ENCODE data around the gene TEDC1. TPM values are rescaled to one million over a fixed set of nuclear protein-coding genes. Genes with fewer than 3 reads are reported as not detected.

The TEDC1 gene
- polyA plus RNA-seq, 1 of the 3 experiments (the other 2 are of a cell fraction), result 13.4 TPM

- DNase-seq, result no peak
- Histone ChIP-seq H3K4me3 (ENCODE audit: low read depth in 2 of 2, low read length in 1 of 2) (no peak overlapping the region), H2AFZ (ENCODE audit: low read depth) (no peak overlapping the region), H3F3A (replicated peaks; ENCODE audit: insufficient read depth) (peaks cover 3% of the 10 kb centered on the region), H3K4me1 (ENCODE audit: control insufficient read depth in 1 of 2, insufficient read depth in 2 of 2, low read depth in 1 of 2, low read length in 1 of 2) (peaks cover 22 to 60% of the 10 kb centered on the region in 2 experiments; a peak in 3 of 4 replicates), H4K20me1 (ENCODE audit: insufficient read depth) (peaks cover 9% of the 10 kb centered on the region; the same call in 1 of the 2 replicates), H3K9me3 (no peaks in the 10 kb centered on the region), H3K9me2 (no peaks in the 10 kb centered on the region), H3K79me2 (ENCODE audit: insufficient read depth) (peaks cover 8% of the 10 kb centered on the region; the same call in 1 of the 2 replicates), H3K27ac (ENCODE audit: low read depth in 2 of 2, low read length in 1 of 2) (no peak overlapping the region), H3K9ac (no peak overlapping the region), H3K36me3 (replicated peaks in 1 of 2; ENCODE audit: control insufficient read depth in 1 of 2, insufficient read depth in 2 of 2, low read length in 1 of 2) (no peaks in the 10 kb centered on the region), H3K27me3 (ENCODE audit: insufficient read depth) (no peaks in the 10 kb centered on the region), H3K4me2 (no peak overlapping the region)
- TF ChIP-seq POLR2AphosphoS5 (IDR thresholded peaks at IDR 0.05; ENCODE audit: low read depth, low read length) (no peak), ELF1 (IDR thresholded peaks at IDR 0.05) (no peak), FOSL2 (IDR thresholded peaks at IDR 0.05; ENCODE audit: borderline replicate concordance, low read depth) (no peak)
- POLR2A ChIA-PET, result no interaction called here
- CTCF ChIA-PET, result interaction anchor here (1.4 to 7.2 kb wide), 3 partner anchors 36 to 116 kb away, joined by 3 to 74 read pairs (median 5); no protein-coding TSS in a partner anchor
- WGBS (ENCODE audit: low lambda C conversion rate), result 83% methylated on average over 16 of the region's 48 CpGs
These were observed 3.5 kb upstream of the TEDC1 start for GRCh38 chr14:105487449-105487985.

- no peak overlapping the region for H3K4me2 ChIP-seq
- no peak overlapping the region; the same call in 1 of the 2 replicates for H3K9ac ChIP-seq
- peak overlapping the region in 1 of 2 experiments; percentile 82; a peak in 2 of 4 replicates for H3K27ac ChIP-seq (ENCODE audit: low read depth in 2 of 2, low read length in 1 of 2)
- H3K4me3 ChIP-seq (ENCODE audit: low read depth in 2 of 2, low read length in 1 of 2), result no peak overlapping the region
- no peaks in the 10 kb centered on the region for H3K27me3 ChIP-seq (ENCODE audit: insufficient read depth)
- WGBS (ENCODE audit: low lambda C conversion rate), result 85% methylated on average over 10 of the region's 26 CpGs
- ChIA-PET POLR2A (no interaction called here), CTCF (interaction anchor here (2.0 to 5.9 kb wide), 7 partner anchors 8 to 119 kb away, joined by 5 to 135 read pairs (median 61); partner anchors contain the start of gene TMEM121)
- no peak for DNase-seq
- H3K9me2 ChIP-seq, result no peaks in the 10 kb centered on the region
- no peaks in the 10 kb centered on the region for H3F3A ChIP-seq (replicated peaks; ENCODE audit: insufficient read depth)
- peaks cover 13% of the 10 kb centered on the region; the same call in 1 of the 2 replicates for H3K79me2 ChIP-seq (ENCODE audit: insufficient read depth)
- no peaks in the 10 kb centered on the region for H3K9me3 ChIP-seq
- H3K36me3 ChIP-seq (replicated peaks in 1 of 2; ENCODE audit: control insufficient read depth in 1 of 2, insufficient read depth in 2 of 2, low read length in 1 of 2), result no peaks in the 10 kb centered on the region
- peaks cover 11% of the 10 kb centered on the region; the same call in 1 of the 2 replicates for H4K20me1 ChIP-seq (ENCODE audit: insufficient read depth)
- H2AFZ ChIP-seq (ENCODE audit: low read depth), result no peak overlapping the region
- TF ChIP-seq RCOR1 (IDR thresholded peaks at IDR 0.05; ENCODE audit: low read length), result no peak
- TF ChIP-seq RFX5 (IDR thresholded peaks at IDR 0.05; ENCODE audit: low read length), result no peak
- TF ChIP-seq GABPA (IDR thresholded peaks at IDR 0.05; ENCODE audit: low read depth), result no peak
- no peak for TF ChIP-seq REST (IDR thresholded peaks at IDR 0.05; ENCODE audit: low read depth, low read length)
- TF ChIP-seq TEAD4 (IDR thresholded peaks at IDR 0.05; ENCODE audit: borderline replicate concordance, insufficient read depth), result no peak
- TF ChIP-seq TAF1 (IDR thresholded peaks at IDR 0.05; ENCODE audit: borderline replicate concordance, low read depth, low read length), result no peak
- TF ChIP-seq MXI1 (IDR thresholded peaks at IDR 0.05; ENCODE audit: low read depth, low read length), result no peak
- TF ChIP-seq SIN3A (IDR thresholded peaks at IDR 0.05; ENCODE audit: borderline replicate concordance, low read depth, low read length), result no peak
- TF ChIP-seq MAX (IDR thresholded peaks at IDR 0.05; ENCODE audit: low read depth), result no peak
- TF ChIP-seq YY1 (IDR thresholded peaks at IDR 0.05; ENCODE audit: low read depth), result no peak
- TF ChIP-seq FOXJ3 (CRISPR knock-in tag; IDR thresholded peaks at IDR 0.05), result no peak
- TF ChIP-seq MEF2A (IDR thresholded peaks at IDR 0.05; ENCODE audit: borderline replicate concordance, low read depth), result no peak
- TF ChIP-seq EP300 (IDR thresholded peaks at IDR 0.05; ENCODE audit: borderline replicate concordance in 1 of 2, low read depth in 1 of 2, low read length in 1 of 2), result no peak
- H3K4me1 ChIP-seq (ENCODE audit: control insufficient read depth in 1 of 2, insufficient read depth in 2 of 2, low read depth in 1 of 2, low read length in 1 of 2), result peaks cover 17 to 53% of the 10 kb centered on the region in 2 experiments; a peak in 3 of 4 replicates
These were observed 2.9 kb upstream of the TEDC1 start for GRCh38 chr14:105487986-105488777.

All from SK-N-SH (cell line).